Stimulated activated CD4-positive, alpha-beta T cell treated with anti-CD3 and anti-CD28 coated beads, Interleukin-12 subunit alpha, Interleukin-12 subunit beta, amount 100 ng/mL, for 24 hours (primary cell): ENCODE data around the gene URI1.

Source experiments
- DNase-seq, 2 experiments: peaks; one replicate each; pipeline ENCODE4 v3.0.0-alpha.2; 2020; ENCODE audit warnings: low read depth in 2 of 2

URI1 gene

GRCh38 chr19:29971002-29971401 lies 29.0 kb downstream of the URI1 start:
- DNase-seq = no peak

GRCh38 chr19:29971648-29972047 lies 29.6 kb downstream of the URI1 start:
- no peak for DNase-seq

- DNase-seq = no peak
These were observed 32.7 kb downstream of the URI1 start for GRCh38 chr19:29974701-29975100.

- no peak for DNase-seq
These were observed 34.3 kb downstream of the URI1 start for GRCh38 chr19:29976151-29976943.

GRCh38 chr19:29978080-29978479 lies 36.0 kb downstream of the URI1 start:
- DNase-seq = no peak

GRCh38 chr19:29983568-29983967 lies 41.5 kb downstream of the URI1 start:
- DNase-seq = no peak

GRCh38 chr19:29985196-29985595 lies 43.2 kb downstream of the URI1 start:
- DNase-seq = no peak

- no peak for DNase-seq
These were observed 46.3 kb downstream of the URI1 start for GRCh38 chr19:29988351-29988750.

GRCh38 chr19:29992233-29992867 lies 50.3 kb downstream of the URI1 start:
- no peak for DNase-seq

- no peak for DNase-seq
These were observed 57.5 kb downstream of the URI1 start for GRCh38 chr19:29999490-29999889.

- DNase-seq = no peak
These were observed 58.8 kb downstream of the URI1 start for GRCh38 chr19:30000862-30001261.

GRCh38 chr19:30001301-30001700 lies 59.3 kb downstream of the URI1 start:
- DNase-seq = no peak

- no peak for DNase-seq
These were observed 59.8 kb downstream of the URI1 start for GRCh38 chr19:30001791-30002190.

- DNase-seq = no peak
These were observed 61.8 kb downstream of the URI1 start for GRCh38 chr19:30003866-30004265.

GRCh38 chr19:30004403-30004802 lies 62.4 kb downstream of the URI1 start:
- no peak for DNase-seq

- no peak for DNase-seq
These were observed 64.2 kb downstream of the URI1 start for GRCh38 chr19:30006207-30006606.

GRCh38 chr19:30008169-30008568 lies 66.1 kb downstream of the URI1 start:
- no peak for DNase-seq

GRCh38 chr19:30009013-30009412 lies 67.0 kb downstream of the URI1 start:
- DNase-seq = no peak

GRCh38 chr19:30011051-30011578 lies 69.1 kb downstream of the URI1 start:
- no peak for DNase-seq

GRCh38 chr19:30014770-30015169 lies 72.7 kb downstream of the URI1 start:
- no peak for DNase-seq

- no peak for DNase-seq
These were observed 75.1 kb downstream of the URI1 start for GRCh38 chr19:30017172-30017571.

- DNase-seq = no peak
These were observed 78.2 kb downstream of the URI1 start for GRCh38 chr19:30020189-30020588.

GRCh38 chr19:30022659-30023058 lies 80.6 kb downstream of the URI1 start:
- DNase-seq = no peak
